RWPE2 (cell line): ENCODE data around the gene CACNA2D3.
A peak's percentile ranks its signal among the peaks of the same experiment; 100 is the strongest.
"Not testable (repeated sequence)": the region's sequence is repeated elsewhere in the genome, so short reads cannot be mapped to it uniquely, and the experiment has no call there.

Experiments used
- ATAC-seq: fragments of 200-7000 bp; cut with Tn5 transposase; 3 replicates; pipeline ENCODE4 v1.9.1; 2021; ENCODE audit warnings: low read depth
- DNase-seq: peaks from one replicate; pipeline ENCODE4 v3.0.0-alpha.2; 2020; ENCODE audit warnings: low spot score
- H3K27ac ChIP-seq: fragments of 450-650 bp; 2 replicates; pipeline ENCODE4 v1.5.1; 2017; ENCODE audit warnings: mild to moderate bottlenecking; ENCODE audit not compliant: poor library complexity, severe bottlenecking
- H3K27me3 ChIP-seq: fragments of 250-450 bp; sonication (Bioruptor Pico); 2 replicates; pipeline ENCODE4 v1.5.1; 2021; ENCODE audit warnings: mild to moderate bottlenecking, moderate library complexity; ENCODE audit not compliant: insufficient read depth, poor library complexity, severe bottlenecking
- H3K36me3 ChIP-seq: fragments of 250-450 bp; sonication (Bioruptor Pico); 2 replicates; pipeline ENCODE4 v1.5.1; 2020; ENCODE audit warnings: low read depth, mild to moderate bottlenecking, moderate library complexity
- H3K4me1 ChIP-seq: fragments of 250-450 bp; sonication (Bioruptor Pico); 2 replicates; pipeline ENCODE4 v1.5.1; 2021; ENCODE audit warnings: mild to moderate bottlenecking, moderate library complexity; ENCODE audit not compliant: insufficient read depth, poor library complexity, severe bottlenecking
- H3K4me3 ChIP-seq: fragments of 250-450 bp; sonication (Bioruptor Pico); 2 replicates; pipeline ENCODE4 v1.5.1; 2021; ENCODE audit warnings: mild to moderate bottlenecking, moderate library complexity; ENCODE audit not compliant: severe bottlenecking
- H3K9me3 ChIP-seq: fragments of 250-450 bp; sonication (Bioruptor Pico); 2 replicates; pipeline ENCODE4 v1.5.1; 2021; ENCODE audit warnings: mild to moderate bottlenecking, moderate library complexity; ENCODE audit not compliant: severe bottlenecking
- TF ChIP-seq, protein P1 (sequence below): fragments of 450-650 bp; IDR thresholded peaks from one replicate; pipeline ENCODE4 v1.5.1; 2017; ENCODE audit warnings: mild to moderate bottlenecking, moderate library complexity; ENCODE audit not compliant: poor library complexity, severe bottlenecking

CACNA2D3 gene

GRCh38 chr3:54094926-54095325, 27.4 kb upstream of the CACNA2D3 start:
- Histone ChIP-seq H3K27ac (peak overlapping the region; percentile 37), H3K9me3 (peaks cover 2% of the 10 kb centered on the region), H3K27me3 (no peaks in the 10 kb centered on the region), H3K4me3 (no peak overlapping the region), H3K4me1 (peaks cover 19% of the 10 kb centered on the region), H3K36me3 (no peaks in the 10 kb centered on the region)
- TF ChIP-seq, protein P1, sequence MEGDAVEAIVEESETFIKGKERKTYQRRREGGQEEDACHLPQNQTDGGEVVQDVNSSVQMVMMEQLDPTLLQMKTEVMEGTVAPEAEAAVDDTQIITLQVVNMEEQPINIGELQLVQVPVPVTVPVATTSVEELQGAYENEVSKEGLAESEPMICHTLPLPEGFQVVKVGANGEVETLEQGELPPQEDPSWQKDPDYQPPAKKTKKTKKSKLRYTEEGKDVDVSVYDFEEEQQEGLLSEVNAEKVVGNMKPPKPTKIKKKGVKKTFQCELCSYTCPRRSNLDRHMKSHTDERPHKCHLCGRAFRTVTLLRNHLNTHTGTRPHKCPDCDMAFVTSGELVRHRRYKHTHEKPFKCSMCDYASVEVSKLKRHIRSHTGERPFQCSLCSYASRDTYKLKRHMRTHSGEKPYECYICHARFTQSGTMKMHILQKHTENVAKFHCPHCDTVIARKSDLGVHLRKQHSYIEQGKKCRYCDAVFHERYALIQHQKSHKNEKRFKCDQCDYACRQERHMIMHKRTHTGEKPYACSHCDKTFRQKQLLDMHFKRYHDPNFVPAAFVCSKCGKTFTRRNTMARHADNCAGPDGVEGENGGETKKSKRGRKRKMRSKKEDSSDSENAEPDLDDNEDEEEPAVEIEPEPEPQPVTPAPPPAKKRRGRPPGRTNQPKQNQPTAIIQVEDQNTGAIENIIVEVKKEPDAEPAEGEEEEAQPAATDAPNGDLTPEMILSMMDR, result no peak
- no peak for DNase-seq
- ATAC-seq, result peak; percentile 45; the same call in 2 of the 3 replicates

GRCh38 chr3:54099381-54099780, 23.0 kb upstream of the CACNA2D3 start:
- no peak overlapping the region for H3K27ac ChIP-seq
- peaks cover 9% of the 10 kb centered on the region for H3K4me1 ChIP-seq
- no peak for ATAC-seq
- H3K36me3 ChIP-seq, result no peaks in the 10 kb centered on the region
- TF ChIP-seq, protein P1, result no peak
- H3K27me3 ChIP-seq, result no peaks in the 10 kb centered on the region
- no peak for DNase-seq
- H3K4me3 ChIP-seq, result no peak overlapping the region
- peaks cover 2% of the 10 kb centered on the region for H3K9me3 ChIP-seq

DNA sequence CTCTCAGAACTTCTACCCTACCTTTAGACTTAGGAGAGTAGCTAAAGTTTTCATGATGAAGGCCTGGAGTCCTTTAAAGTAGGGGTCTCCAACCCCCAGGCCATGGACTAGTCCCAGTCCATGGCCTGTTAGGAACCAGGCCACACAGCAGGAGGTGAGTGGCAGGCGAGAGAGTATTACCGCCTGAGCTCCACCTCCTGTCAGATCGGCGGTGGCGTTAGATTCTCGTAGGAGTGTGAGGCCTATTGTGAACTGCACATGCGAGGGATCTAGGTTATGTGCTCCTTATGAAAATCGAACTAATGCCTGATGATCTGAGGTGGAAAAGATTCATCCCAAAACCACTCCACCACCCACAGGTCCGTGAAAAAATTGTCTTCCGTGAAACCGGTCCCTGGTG, 18.3 kb upstream of the CACNA2D3 start:
- no peak overlapping the region for H3K4me3 ChIP-seq
- peaks cover 2% of the 10 kb centered on the region for H3K9me3 ChIP-seq

DNA sequence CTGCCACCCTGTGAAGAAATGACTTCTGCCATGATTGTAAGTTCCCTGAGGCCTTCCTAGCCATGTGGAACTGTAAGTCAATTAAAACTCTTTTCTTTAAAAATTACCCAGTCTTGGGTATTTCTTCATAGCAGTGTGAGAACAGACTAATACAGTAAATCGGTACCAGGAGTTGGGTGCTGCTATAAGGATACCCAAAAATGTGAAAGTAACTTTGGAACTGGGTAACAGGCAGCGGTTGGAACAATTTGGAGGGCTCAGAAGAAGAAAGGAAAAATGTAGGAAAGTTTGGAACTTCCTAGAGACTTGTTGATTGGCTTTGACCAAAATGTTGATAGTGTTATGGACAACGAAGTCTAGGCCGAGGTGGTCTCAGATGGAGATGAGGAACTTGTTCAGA, 6.2 kb upstream of the CACNA2D3 start:
- not testable (repeated sequence) for ATAC-seq, DNase-seq, H3K4me1 ChIP-seq, H3K4me3 ChIP-seq, H3K9me3 ChIP-seq, H3K36me3 ChIP-seq, H3K27ac ChIP-seq
- H3K27me3 ChIP-seq, result peaks cover 19% of the 10 kb centered on the region

More for the DNA sequence above, 18.3 kb upstream of the CACNA2D3 start:
- H3K27ac ChIP-seq, result no peak overlapping the region
- H3K36me3 ChIP-seq, result no peaks in the 10 kb centered on the region
- no peaks in the 10 kb centered on the region for H3K4me1 ChIP-seq
- H3K27me3 ChIP-seq, result no peaks in the 10 kb centered on the region
- TF ChIP-seq, protein P1, result no peak
- DNase-seq (no peak), ATAC-seq (no peak)

DNA sequence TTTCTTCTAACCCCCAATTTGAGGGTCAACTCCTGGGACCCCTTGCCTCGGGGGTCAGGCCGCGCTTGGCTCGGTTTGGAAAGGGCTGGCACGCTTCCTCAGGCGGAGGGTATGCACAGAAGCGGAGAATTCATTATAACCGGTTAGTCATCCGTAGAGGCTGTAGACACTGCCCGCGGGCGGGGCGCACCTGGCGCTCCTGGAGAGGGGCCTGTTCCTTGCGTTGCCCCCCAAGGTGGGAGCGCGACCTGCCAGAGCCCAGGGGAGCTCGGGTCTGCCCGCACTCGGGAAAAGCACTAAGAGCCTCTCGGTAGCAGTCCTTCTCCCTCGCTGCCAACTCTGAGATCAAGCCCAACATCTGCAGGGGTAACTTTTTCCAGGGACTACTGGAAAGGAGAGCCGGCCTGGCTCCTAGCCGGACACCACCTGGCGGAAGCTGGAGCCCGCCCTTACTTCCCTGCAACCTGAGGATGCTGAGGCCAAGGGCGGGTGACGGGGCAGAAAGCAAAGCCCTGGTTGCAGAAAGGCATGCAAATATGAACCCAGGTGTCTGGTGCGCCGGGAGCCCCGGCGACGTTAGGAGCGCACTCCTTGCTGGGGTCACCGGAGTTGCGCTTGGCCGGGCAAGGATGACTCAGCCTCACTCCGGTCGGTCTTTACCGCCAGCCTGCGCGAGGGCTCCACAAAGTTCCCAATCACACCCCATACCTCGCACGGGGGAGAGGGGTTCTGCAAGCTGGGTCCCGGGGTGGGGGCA, 1.5 kb upstream of the CACNA2D3 start:
- no peaks in the 10 kb centered on the region for H3K36me3 ChIP-seq
- ATAC-seq (peak; percentile 61), DNase-seq (no peak)
- TF ChIP-seq, protein P1, result no peak
- H3K9me3 ChIP-seq, result no peaks in the 10 kb centered on the region
- H3K27ac ChIP-seq, result no peak overlapping the region
- no peaks in the 10 kb centered on the region for H3K4me1 ChIP-seq
- H3K4me3 ChIP-seq, result peak overlapping the region; percentile 30
- peaks cover 61% of the 10 kb centered on the region for H3K27me3 ChIP-seq
